Fibroblast of lung (primary cell): Measurements from ENCODE around the gene PPAN. TPM values are rescaled to one million over a fixed set of nuclear protein-coding genes. Genes with fewer than 3 reads are reported as not detected.

Source experiments
- DNase-seq, 2 donors: peaks; one replicate each; pipeline versions ENCODE4 v3.0.0 to v3.0.0-alpha.2; 2010; ENCODE audit warnings: low read depth in 2 of 2
- H2AFZ ChIP-seq: 2 replicates; pipeline ENCODE4 v1.5.1; 2012; ENCODE audit warnings: low read length, control low read depth, inconsistent platforms
- H3K27ac ChIP-seq: 2 replicates; pipeline ENCODE4 v1.5.1; 2011; ENCODE audit warnings: low read length, control low read depth; ENCODE audit not compliant: insufficient read depth
- H3K27me3 ChIP-seq: 2 replicates; pipeline ENCODE4 v1.5.1; 2011; ENCODE audit warnings: mild to moderate bottlenecking, low read length; ENCODE audit not compliant: control insufficient read depth, insufficient read depth
- H3K36me3 ChIP-seq: 2 replicates; pipeline ENCODE4 v1.5.1; 2011; ENCODE audit warnings: low read length; ENCODE audit not compliant: control insufficient read depth, insufficient read depth
- H3K4me1 ChIP-seq: 2 replicates; pipeline ENCODE4 v1.5.1; 2011; ENCODE audit warnings: low read length; ENCODE audit not compliant: control insufficient read depth, insufficient read depth; ENCODE audit errors: extremely low read depth
- H3K4me2 ChIP-seq: 2 replicates; pipeline ENCODE4 v1.5.1; 2011; ENCODE audit warnings: low read length, control low read depth; ENCODE audit not compliant: insufficient read depth; ENCODE audit errors: extremely low read depth
- H3K4me3 ChIP-seq, 4 experiments: fragments of 200-600 bp in 1 of 4; sonication (generic) in 1 of 4; replicated peaks in 1 of 4; 2 replicates each; pipeline ENCODE4 v1.5.1; 2011 to 2016; ENCODE audit warnings: low read length in 4 of 4, low read depth in 3 of 4, mild to moderate bottlenecking in 3 of 4, control low read depth in 2 of 4, inconsistent platforms in 1 of 4, mixed read lengths in 1 of 4; ENCODE audit not compliant: insufficient read depth in 1 of 4; ENCODE audit errors: control extremely low read depth in 1 of 4
- H3K79me2 ChIP-seq: 2 replicates; pipeline ENCODE4 v1.5.1; 2012; ENCODE audit warnings: mild to moderate bottlenecking, low read length, inconsistent platforms; ENCODE audit not compliant: control insufficient read depth, insufficient read depth
- H3K9ac ChIP-seq: 2 replicates; pipeline ENCODE4 v1.5.1; 2011; ENCODE audit warnings: mild to moderate bottlenecking, low read length, control low read depth; ENCODE audit not compliant: insufficient read depth
- H3K9me3 ChIP-seq: 2 replicates; pipeline ENCODE4 v1.5.1; 2012; ENCODE audit warnings: low read depth, low read length; ENCODE audit not compliant: control insufficient read depth, insufficient read depth
- H4K20me1 ChIP-seq: 2 replicates; pipeline ENCODE4 v1.5.1; 2011; ENCODE audit warnings: low read length; ENCODE audit not compliant: control insufficient read depth, insufficient read depth; ENCODE audit errors: extremely low read depth
- EZH2 ChIP-seq: IDR thresholded peaks from 2 replicates; pipeline ENCODE4 v1.5.1; 2012; ENCODE audit warnings: low read length, control low read depth, mild to moderate bottlenecking; ENCODE audit errors: missing control alignments
- polyA plus RNA-seq, 2 donors: library from polyadenylated mRNA; depleted of rRNA in 1 of 2; stranded (reverse) in 1 of 2; unstranded in 1 of 2; fragments of >200 nt; gene quantifications; 2 replicates each; pipeline ENCODE4 v1.2.1, GENCODE V29; 2011 to 2012; ENCODE audit warnings: missing spikeins in 1 of 2
- total RNA-seq: library from RNA; depleted of rRNA; stranded (reverse); fragments of >200 nt; gene quantifications from 2 replicates; pipeline ENCODE4 v1.2.1, GENCODE V29; 2014
- TF ChIP-seq, protein P1 (sequence below), 2 donors: IDR thresholded peaks in 1 of 2; conservative IDR thresholded peaks in 1 of 2; 1 replicate in 1 of 2; 2 replicates in 1 of 2; pipeline ENCODE4 v1.5.1; 2011 to 2012; ENCODE audit warnings: low read length in 2 of 2, control low read depth in 1 of 2, inconsistent platforms in 1 of 2, low read depth in 1 of 2, mild to moderate bottlenecking in 1 of 2

PPAN gene
- total and polyA plus RNA-seq, 2 donors (not counting 1 experiment from before 2014, with no cell fraction given), result 15.3 to 22.6 TPM

DNA sequence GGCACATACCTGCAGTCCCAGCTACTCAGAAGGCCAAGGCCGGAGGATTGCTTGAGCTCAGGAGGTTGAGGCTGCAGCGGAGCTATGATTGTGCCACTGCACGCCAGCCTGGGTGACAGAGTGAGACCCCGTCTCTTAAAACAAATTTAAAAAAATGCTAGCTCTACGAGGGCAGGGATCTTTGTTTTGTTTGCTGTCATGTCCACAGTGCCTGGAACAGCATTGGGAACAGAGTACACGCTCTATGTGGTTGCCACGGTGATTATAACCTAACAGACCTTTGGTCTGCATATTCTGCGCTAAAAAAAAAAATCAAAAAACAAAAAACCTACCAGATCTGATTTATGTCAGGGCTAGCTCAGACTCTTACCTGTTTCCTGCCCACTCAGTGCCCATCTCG lies 22.3 kb upstream of the PPAN start:
- TF ChIP-seq, protein P1, sequence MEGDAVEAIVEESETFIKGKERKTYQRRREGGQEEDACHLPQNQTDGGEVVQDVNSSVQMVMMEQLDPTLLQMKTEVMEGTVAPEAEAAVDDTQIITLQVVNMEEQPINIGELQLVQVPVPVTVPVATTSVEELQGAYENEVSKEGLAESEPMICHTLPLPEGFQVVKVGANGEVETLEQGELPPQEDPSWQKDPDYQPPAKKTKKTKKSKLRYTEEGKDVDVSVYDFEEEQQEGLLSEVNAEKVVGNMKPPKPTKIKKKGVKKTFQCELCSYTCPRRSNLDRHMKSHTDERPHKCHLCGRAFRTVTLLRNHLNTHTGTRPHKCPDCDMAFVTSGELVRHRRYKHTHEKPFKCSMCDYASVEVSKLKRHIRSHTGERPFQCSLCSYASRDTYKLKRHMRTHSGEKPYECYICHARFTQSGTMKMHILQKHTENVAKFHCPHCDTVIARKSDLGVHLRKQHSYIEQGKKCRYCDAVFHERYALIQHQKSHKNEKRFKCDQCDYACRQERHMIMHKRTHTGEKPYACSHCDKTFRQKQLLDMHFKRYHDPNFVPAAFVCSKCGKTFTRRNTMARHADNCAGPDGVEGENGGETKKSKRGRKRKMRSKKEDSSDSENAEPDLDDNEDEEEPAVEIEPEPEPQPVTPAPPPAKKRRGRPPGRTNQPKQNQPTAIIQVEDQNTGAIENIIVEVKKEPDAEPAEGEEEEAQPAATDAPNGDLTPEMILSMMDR (conservative IDR thresholded peaks at IDR 0.05 in 1 of 2, IDR thresholded peaks at IDR 0.05 in 1 of 2; ENCODE audit: low read depth in 1 of 2, low read length in 2 of 2), result no peak
- no peak for TF ChIP-seq EZH2
- H3K4me3 ChIP-seq, result no peak overlapping the region
- no peak overlapping the region for H3K27ac ChIP-seq
- H4K20me1 ChIP-seq, result no peaks in the 10 kb centered on the region
- H3K36me3 ChIP-seq, result no peaks in the 10 kb centered on the region
- H3K9ac ChIP-seq, result no peak overlapping the region
- DNase-seq, result no peak
- no peaks in the 10 kb centered on the region for H3K27me3 ChIP-seq
- no peak overlapping the region for H2AFZ ChIP-seq
- H3K9me3 ChIP-seq, result no peaks in the 10 kb centered on the region
- no peaks in the 10 kb centered on the region for H3K79me2 ChIP-seq
- H3K4me2 ChIP-seq, result no peak overlapping the region
- no peaks in the 10 kb centered on the region for H3K4me1 ChIP-seq

DNA sequence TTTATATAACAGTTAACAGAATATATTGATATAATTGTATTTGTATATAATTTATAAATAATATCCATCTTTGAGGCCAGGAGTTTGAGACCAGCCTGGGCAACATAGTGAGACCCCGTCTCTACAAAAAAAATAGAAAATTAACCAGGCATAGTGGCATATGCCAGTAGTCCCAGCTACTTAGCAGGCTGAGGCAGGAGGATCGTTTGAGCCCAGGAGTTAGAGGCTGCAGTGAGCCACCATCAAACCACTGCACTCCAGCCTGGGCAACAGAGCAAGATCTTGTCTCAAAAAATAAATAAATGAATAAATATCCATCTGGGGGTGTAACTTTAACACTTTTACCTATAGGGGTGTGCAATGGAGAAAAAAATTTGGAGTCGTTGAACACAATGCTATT lies 21.4 kb upstream of the PPAN start:
- no peak overlapping the region for H2AFZ ChIP-seq
- TF ChIP-seq EZH2, result no peak
- TF ChIP-seq, protein P1 (conservative IDR thresholded peaks at IDR 0.05 in 1 of 2, IDR thresholded peaks at IDR 0.05 in 1 of 2; ENCODE audit: low read depth in 1 of 2, low read length in 2 of 2), result no peak
- H3K27me3 ChIP-seq, result no peaks in the 10 kb centered on the region
- peaks cover 6% of the 10 kb centered on the region for H3K36me3 ChIP-seq
- H3K4me1 ChIP-seq, result no peaks in the 10 kb centered on the region
- H3K4me2 ChIP-seq, result no peak overlapping the region
- H3K79me2 ChIP-seq, result no peaks in the 10 kb centered on the region
- H3K27ac ChIP-seq, result no peak overlapping the region
- DNase-seq, result no peak
- no peaks in the 10 kb centered on the region for H3K9me3 ChIP-seq
- no peak overlapping the region for H3K4me3 ChIP-seq
- H3K9ac ChIP-seq, result no peak overlapping the region
- H4K20me1 ChIP-seq, result no peaks in the 10 kb centered on the region

DNA sequence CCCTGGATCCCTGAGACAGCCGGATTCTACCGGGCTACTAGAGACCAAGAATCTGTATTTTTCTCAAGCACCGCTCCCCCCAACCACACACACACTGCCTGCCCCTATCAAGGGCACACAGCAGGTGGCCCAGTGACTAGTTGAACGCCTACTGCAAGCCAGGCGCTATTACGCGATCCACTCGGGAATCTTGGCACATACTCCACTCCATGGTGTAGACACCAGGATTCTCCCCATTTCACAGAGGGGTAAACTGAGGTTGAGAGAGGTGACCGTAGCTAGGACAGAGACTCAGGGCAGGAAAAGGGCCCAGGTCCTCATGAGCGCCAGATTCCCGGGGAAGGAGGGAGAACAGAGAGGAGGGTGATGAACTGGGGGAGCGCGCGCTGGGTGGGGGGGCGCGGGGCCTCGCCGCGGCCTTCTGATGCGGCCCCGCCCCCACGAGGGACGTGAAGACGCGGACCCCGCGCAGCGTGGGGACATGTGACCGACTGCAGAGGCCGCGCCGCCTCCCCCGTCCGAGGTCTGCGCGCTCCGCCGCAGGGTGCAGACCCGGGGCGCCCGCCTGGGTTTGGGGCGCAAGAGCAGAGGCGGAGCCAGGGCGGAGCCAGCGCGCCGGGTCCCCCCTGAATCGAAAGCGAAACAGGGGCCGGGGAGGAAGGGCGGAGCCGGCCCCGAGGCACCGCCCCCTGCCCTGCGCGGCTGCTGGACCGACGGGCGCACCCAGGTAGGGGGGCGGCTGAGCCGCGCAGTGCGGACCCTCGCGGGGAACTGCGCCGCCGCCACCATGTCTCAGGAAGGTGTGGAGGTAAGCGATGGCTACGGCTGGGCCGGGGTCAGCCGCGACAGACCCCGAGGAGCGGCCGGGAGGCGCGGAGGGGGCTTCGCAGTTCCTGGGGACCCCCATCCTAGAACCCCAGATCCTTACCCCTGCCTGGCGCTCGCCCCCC lies 20.2 kb upstream of the PPAN start, which contains the start of gene SHFL:
SHFL (plus strand) TSS at position 677 of the 950 bp plus-strand sequence; CDS start at position 788, 111 bp downstream.
- H4K20me1 ChIP-seq, result no peaks in the 10 kb centered on the region
- peak within 1 kb of the TSS; percentile 49 for H3K27ac ChIP-seq
- peaks cover 6% of the 10 kb centered on the region for H3K36me3 ChIP-seq
- H2AFZ ChIP-seq, result peak within 1 kb of the TSS; percentile 54
- no peaks in the 10 kb centered on the region for H3K4me1 ChIP-seq
- peak within 1 kb of the TSS; percentile 60 for H3K9ac ChIP-seq
- no peaks in the 10 kb centered on the region for H3K9me3 ChIP-seq
- H3K4me3 ChIP-seq, result peak within 1 kb of the TSS; percentile 67 to 99 (median 77)
- TF ChIP-seq, protein P1 (conservative IDR thresholded peaks at IDR 0.05 in 1 of 2, IDR thresholded peaks at IDR 0.05 in 1 of 2; ENCODE audit: low read depth in 1 of 2, low read length in 2 of 2), result no peak
- TF ChIP-seq EZH2, result no peak
- no peaks in the 10 kb centered on the region for H3K79me2 ChIP-seq
- peak; percentile 43 to 58 for DNase-seq
- H3K4me2 ChIP-seq, result peak within 1 kb of the TSS; percentile 69
- H3K27me3 ChIP-seq, result no peaks in the 10 kb centered on the region
